MCF 10A (cell line): ENCODE results near the gene PEF1. TPM values are rescaled to one million over a fixed set of nuclear protein-coding genes. Genes with fewer than 3 reads are reported as not detected.

Source experiments
- BruUV-seq: library from RNA; stranded (reverse); fragments of 400-500 nt; replicated peaks from 2 replicates; lab custom pipeline; 2021; lab: Mats Ljungman, UMichigan
- CTCF ChIA-PET: fragments of 300-600 bp; sonication (Branson Sonifier 250); formaldehyde crosslinking; extraction: SDS; loops from one replicate; lab custom pipeline; 2021; ENCODE audit warnings: antibody characterized with exemption, inconsistent platforms; lab: Yijun Ruan, JAX
- POLR2A ChIA-PET: fragments of 300-600, 350-650 bp; sonication (Branson Sonifier 250); formaldehyde crosslinking; extraction: SDS; loops from one replicate; lab custom pipeline; 2020; ENCODE audit warnings: antibody characterized with exemption, inconsistent platforms; lab: Yijun Ruan, JAX
- DNase-seq: peaks from one replicate; pipeline ENCODE4 v3.0.0-alpha.2; 2018; ENCODE audit not compliant: unreplicated experiment
- H3K27ac Mint-ChIP-seq: one replicate; pipeline ENCODE4 v1.8.0; 2022; ENCODE audit warnings: mild to moderate bottlenecking, low read depth, mixed read lengths; ENCODE audit not compliant: unreplicated experiment
- H3K27me3 Mint-ChIP-seq: one replicate; pipeline ENCODE4 v1.8.0; 2022; ENCODE audit warnings: mixed read lengths; ENCODE audit not compliant: insufficient read depth, unreplicated experiment
- H3K36me3 Mint-ChIP-seq: one replicate; pipeline ENCODE4 v1.8.0; 2022; ENCODE audit warnings: mild to moderate bottlenecking, moderate library complexity, mixed read lengths; ENCODE audit not compliant: insufficient read depth, unreplicated experiment
- H3K4me1 Mint-ChIP-seq: one replicate; pipeline ENCODE4 v1.8.0; 2022; ENCODE audit warnings: mixed read lengths; ENCODE audit not compliant: insufficient read depth, unreplicated experiment
- H3K4me3 Mint-ChIP-seq: one replicate; pipeline ENCODE4 v1.8.0; 2022; ENCODE audit warnings: mild to moderate bottlenecking, moderate library complexity, mixed read lengths; ENCODE audit not compliant: unreplicated experiment
- H3K9me3 Mint-ChIP-seq: one replicate; pipeline ENCODE4 v1.8.0; 2022; ENCODE audit warnings: mixed read lengths; ENCODE audit not compliant: unreplicated experiment
- intact Hi-C: fragments of 100-400 bp; cut with micrococcal nuclease; formaldehyde crosslinking; loops from 2 replicates; pipeline ENCODE4 v1.14.1; 2022
- total RNA-seq: library from RNA; stranded (reverse); gene quantifications from 2 replicates; pipeline ENCODE4 v1.2.3, GENCODE V29; 2022
- TF ChIP-seq, protein P1 (sequence below): fragments of 200-600 bp; IDR thresholded peaks from one replicate; pipeline ENCODE4 v1.8.0; 2022; ENCODE audit warnings: antibody characterized with exemption, mild to moderate bottlenecking; ENCODE audit not compliant: unreplicated experiment

PEF1 gene
- total RNA-seq, 1 experiment from 2014 or later: 61.1 TPM

DNA sequence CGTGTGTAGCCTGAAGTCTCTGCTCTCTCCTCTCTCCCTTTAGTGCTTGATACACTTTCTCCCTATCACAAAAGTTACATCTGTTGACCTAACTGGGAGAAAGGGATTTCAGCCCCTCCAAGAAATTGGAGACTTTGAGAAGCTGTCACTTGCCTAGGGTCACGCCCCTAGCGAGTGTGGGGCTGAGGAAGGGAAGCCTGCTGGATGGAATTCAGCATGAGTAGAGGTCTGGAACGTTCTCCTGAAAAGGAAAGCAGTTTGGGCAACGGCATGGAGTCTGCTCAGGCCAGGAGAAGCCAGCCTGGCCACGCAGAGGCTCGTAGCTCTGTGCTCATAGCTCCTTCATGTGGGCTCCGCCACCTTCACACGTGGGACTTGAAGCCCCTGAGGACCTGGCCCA, 36.7 kb upstream of the PEF1 start:
- Mint-ChIP-seq H3K27ac (no peak overlapping the region), H3K4me3 (no peak overlapping the region), H3K9me3 (no peaks in the 10 kb centered on the region), H3K4me1 (no peaks in the 10 kb centered on the region), H3K27me3 (no peaks in the 10 kb centered on the region), H3K36me3 (peaks cover 18% of the 10 kb centered on the region)
- intact Hi-C loops: no loop called here
- ChIA-PET CTCF (interaction anchor here (0.9 kb wide), 1 partner anchor 107 kb away, joined by 3 read pairs; no protein-coding TSS in a partner anchor), POLR2A (interaction anchor here (0.6 to 1.0 kb wide), 2 partner anchors 11 to 155 kb away, joined by 3 read pairs; no protein-coding TSS in a partner anchor)
- TF ChIP-seq, protein P1, sequence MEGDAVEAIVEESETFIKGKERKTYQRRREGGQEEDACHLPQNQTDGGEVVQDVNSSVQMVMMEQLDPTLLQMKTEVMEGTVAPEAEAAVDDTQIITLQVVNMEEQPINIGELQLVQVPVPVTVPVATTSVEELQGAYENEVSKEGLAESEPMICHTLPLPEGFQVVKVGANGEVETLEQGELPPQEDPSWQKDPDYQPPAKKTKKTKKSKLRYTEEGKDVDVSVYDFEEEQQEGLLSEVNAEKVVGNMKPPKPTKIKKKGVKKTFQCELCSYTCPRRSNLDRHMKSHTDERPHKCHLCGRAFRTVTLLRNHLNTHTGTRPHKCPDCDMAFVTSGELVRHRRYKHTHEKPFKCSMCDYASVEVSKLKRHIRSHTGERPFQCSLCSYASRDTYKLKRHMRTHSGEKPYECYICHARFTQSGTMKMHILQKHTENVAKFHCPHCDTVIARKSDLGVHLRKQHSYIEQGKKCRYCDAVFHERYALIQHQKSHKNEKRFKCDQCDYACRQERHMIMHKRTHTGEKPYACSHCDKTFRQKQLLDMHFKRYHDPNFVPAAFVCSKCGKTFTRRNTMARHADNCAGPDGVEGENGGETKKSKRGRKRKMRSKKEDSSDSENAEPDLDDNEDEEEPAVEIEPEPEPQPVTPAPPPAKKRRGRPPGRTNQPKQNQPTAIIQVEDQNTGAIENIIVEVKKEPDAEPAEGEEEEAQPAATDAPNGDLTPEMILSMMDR: no peak
- no peak for DNase-seq
- BruUV-seq: no TSS peak

DNA sequence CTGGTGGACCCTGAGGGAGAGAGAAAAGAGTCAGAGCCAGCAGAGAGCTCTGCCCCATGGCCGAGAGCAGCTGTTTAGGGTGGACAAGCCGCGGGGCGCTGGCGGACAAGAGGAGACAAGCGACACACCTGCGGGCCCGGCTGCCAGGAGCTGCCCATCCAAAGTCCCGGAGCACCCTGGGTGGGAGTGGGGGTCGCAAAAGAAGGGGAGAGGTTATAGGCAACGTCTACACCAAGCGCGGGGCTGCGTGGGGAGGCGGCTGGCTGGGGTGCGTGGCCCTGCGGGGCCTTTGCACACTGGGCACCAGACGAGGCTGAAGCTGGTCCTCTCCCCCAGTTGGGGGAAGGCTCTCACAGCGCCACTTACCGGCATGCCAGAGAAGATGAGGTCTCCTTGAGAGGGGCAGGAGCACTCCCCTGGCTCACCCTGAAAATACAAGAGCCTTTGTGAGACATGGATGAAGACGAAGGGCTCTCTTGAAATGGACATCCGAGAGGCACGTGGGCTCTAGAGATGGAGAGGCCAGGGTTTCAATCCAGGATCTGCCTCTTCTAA, 35.1 kb upstream of the PEF1 start:
- H3K27ac Mint-ChIP-seq: no peak overlapping the region
- DNase-seq: no peak
- ChIA-PET POLR2A (interaction anchor here (1.0 to 1.9 kb wide), 3 partner anchors 9 to 41 kb away, joined by 3 to 6 read pairs (median 4); no protein-coding TSS in a partner anchor), CTCF (interaction anchor here (0.6 to 1.4 kb wide), 2 partner anchors 9 to 720 kb away, joined by 3 to 5 read pairs; no protein-coding TSS in a partner anchor)
- no peaks in the 10 kb centered on the region for H3K9me3 Mint-ChIP-seq
- BruUV-seq: no TSS peak
- peaks cover 16% of the 10 kb centered on the region for H3K36me3 Mint-ChIP-seq
- no peaks in the 10 kb centered on the region for H3K4me1 Mint-ChIP-seq
- intact Hi-C loops: no loop called here
- no peaks in the 10 kb centered on the region for H3K27me3 Mint-ChIP-seq
- TF ChIP-seq, protein P1: no peak
- H3K4me3 Mint-ChIP-seq: no peak overlapping the region

DNA sequence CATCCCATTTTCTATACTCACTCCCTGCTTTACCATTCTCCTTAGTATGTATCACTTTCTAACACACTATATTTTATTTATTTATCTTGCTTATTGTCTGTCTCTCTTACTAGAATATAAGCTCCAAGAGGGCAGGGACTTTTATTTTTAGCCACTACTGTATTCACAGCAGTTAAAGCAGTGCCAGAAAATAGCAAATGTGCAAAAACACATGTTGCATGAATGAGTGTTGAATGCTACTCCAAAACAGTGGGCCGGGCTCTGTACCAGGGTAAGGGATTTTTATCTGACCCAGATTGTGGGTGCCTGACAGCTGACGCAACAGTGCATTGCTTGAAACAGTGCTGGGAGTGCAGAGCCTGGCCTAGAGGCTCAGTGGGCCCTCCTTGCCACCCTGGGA, 34.4 kb upstream of the PEF1 start:
- no peaks in the 10 kb centered on the region for H3K9me3 Mint-ChIP-seq
- CTCF ChIA-PET: interaction anchor here (0.6 to 1.4 kb wide), 3 partner anchors 9 to 721 kb away, joined by 3 to 5 read pairs (median 3); no protein-coding TSS in a partner anchor
- H3K36me3 Mint-ChIP-seq: peaks cover 15% of the 10 kb centered on the region
- H3K27ac Mint-ChIP-seq: peak overlapping the region; percentile 14
- TF ChIP-seq, protein P1: no peak
- intact Hi-C loops: no loop called here
- DNase-seq: no peak
- no TSS peak for BruUV-seq
- no peaks in the 10 kb centered on the region for H3K4me1 Mint-ChIP-seq
- no peaks in the 10 kb centered on the region for H3K27me3 Mint-ChIP-seq
- POLR2A ChIA-PET: interaction anchor here (1.0 to 1.9 kb wide), 4 partner anchors 9 to 41 kb away, joined by 3 to 6 read pairs (median 4); no protein-coding TSS in a partner anchor
- H3K4me3 Mint-ChIP-seq: no peak overlapping the region

DNA sequence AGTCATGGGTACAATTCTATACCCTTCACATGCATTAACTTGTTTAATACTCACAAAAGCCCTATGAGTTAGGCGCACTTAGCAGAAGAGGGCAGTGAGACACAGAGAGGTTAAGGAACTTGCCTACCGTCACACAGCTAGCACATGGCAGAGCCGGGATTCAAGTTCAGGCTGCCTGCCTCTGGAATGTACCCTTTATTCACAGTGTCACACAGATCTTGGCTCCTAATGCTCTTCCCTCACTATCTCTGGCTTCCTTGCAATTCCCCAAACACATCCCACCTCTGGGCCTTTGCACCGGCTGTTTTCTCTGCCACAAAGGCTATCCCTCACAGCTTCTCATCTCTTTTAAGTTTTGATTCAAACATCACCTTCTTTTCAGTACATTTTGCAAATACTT, 34.0 kb upstream of the PEF1 start:
- Mint-ChIP-seq H3K36me3 (peaks cover 15% of the 10 kb centered on the region), H3K27me3 (no peaks in the 10 kb centered on the region), H3K27ac (peak overlapping the region; percentile 14), H3K9me3 (no peaks in the 10 kb centered on the region), H3K4me3 (no peak overlapping the region), H3K4me1 (no peaks in the 10 kb centered on the region)
- CTCF ChIA-PET: interaction anchor here (1.3 to 1.4 kb wide), 2 partner anchors 8 to 14 kb away, joined by 3 to 5 read pairs; no protein-coding TSS in a partner anchor
- no TSS peak for BruUV-seq
- intact Hi-C loops: no loop called here
- no peak for DNase-seq
- POLR2A ChIA-PET: interaction anchor here (1.0 to 1.9 kb wide), 4 partner anchors 8 to 23 kb away, joined by 3 to 7 read pairs (median 4); no protein-coding TSS in a partner anchor
- TF ChIP-seq, protein P1: no peak
